MM.1S (cell line): ENCODE data around the gene PTPRN2.

Experiments
- EZH2 ChIP-seq: fragments of 300-600 bp; sonication (generic); optimal IDR thresholded peaks from 2 replicates; pipeline ENCODE3; 2017; ENCODE audit warnings: low read depth, mild to moderate bottlenecking, antibody characterized with exemption, low read length, mixed read lengths
- EZH2phosphoT487 ChIP-seq: fragments of 300-600 bp; sonication (generic); IDR thresholded peaks from 2 replicates; pipeline ENCODE4 v1.6.1; 2018; ENCODE audit warnings: antibody characterized with exemption, low read length
- TF ChIP-seq, protein P1 (sequence below): fragments of 300-600 bp; sonication (generic); IDR thresholded peaks from 2 replicates; pipeline ENCODE4 v1.5.1; 2016; ENCODE audit warnings: antibody characterized with exemption, low read length, mixed read lengths

DNA sequence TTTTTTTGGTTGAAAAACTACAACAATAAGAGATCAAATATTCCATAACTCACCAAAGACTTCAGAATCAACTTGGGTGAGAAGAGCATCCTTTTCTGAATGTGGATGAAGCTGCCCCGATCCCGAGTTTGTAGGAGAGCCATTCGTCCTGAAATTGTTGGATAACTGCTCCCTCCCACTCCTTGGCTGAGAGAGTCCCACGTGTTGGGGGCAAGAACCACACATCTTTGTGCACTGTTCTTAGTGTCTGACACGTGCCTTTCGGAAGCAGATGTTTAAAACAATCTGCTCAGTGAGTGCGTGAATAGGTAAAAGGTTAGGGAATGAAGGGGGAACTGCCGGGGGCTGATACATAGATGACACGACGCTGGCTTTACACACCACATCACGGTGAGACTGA lies 575.7 kb downstream of the PTPRN2 start:
- TF ChIP-seq EZH2phosphoT487 (no peak), EZH2 (no peak)
- TF ChIP-seq, protein P1, sequence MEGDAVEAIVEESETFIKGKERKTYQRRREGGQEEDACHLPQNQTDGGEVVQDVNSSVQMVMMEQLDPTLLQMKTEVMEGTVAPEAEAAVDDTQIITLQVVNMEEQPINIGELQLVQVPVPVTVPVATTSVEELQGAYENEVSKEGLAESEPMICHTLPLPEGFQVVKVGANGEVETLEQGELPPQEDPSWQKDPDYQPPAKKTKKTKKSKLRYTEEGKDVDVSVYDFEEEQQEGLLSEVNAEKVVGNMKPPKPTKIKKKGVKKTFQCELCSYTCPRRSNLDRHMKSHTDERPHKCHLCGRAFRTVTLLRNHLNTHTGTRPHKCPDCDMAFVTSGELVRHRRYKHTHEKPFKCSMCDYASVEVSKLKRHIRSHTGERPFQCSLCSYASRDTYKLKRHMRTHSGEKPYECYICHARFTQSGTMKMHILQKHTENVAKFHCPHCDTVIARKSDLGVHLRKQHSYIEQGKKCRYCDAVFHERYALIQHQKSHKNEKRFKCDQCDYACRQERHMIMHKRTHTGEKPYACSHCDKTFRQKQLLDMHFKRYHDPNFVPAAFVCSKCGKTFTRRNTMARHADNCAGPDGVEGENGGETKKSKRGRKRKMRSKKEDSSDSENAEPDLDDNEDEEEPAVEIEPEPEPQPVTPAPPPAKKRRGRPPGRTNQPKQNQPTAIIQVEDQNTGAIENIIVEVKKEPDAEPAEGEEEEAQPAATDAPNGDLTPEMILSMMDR, result no peak
